ENCODE measurements around the gene GPX2.

GRCh38 chr14:64958201-64958600 lies 15.7 kb upstream of the GPX2 start:
- TF ChIP-seq CTCF (IDR thresholded peaks at IDR 0.05 in 8 of 11, conservative IDR thresholded peaks at IDR 0.05 in 3 of 11) = no peak
- TF ChIP-seq POLR2AphosphoS5 (IDR thresholded peaks at IDR 0.05) = no peak
- no peak for TF ChIP-seq POLR2A (IDR thresholded peaks at IDR 0.05)
